H1 (cell line): ENCODE measurements around the gene CXADR.

Experiments used
- ATF2 ChIP-seq: IDR thresholded peaks from 2 replicates; pipeline ENCODE4 v1.6.1; 2012; ENCODE audit warnings: low read length, inconsistent platforms
- ATF3 ChIP-seq: IDR thresholded peaks from 2 replicates; pipeline ENCODE4 v1.6.1; 2011; ENCODE audit warnings: low read depth, mild to moderate bottlenecking, low read length; ENCODE audit not compliant: insufficient read depth
- BCL11A ChIP-seq, 2 experiments: IDR thresholded peaks; one replicate each; pipeline ENCODE4 v1.6.1; 2011; ENCODE audit warnings: low read depth in 2 of 2, low read length in 2 of 2, mild to moderate bottlenecking in 2 of 2
- CREB1 ChIP-seq: IDR thresholded peaks from 2 replicates; pipeline ENCODE4 v1.6.1; 2012; ENCODE audit warnings: inconsistent platforms
- CTCF ChIP-seq, 3 experiments: IDR thresholded peaks; 1 replicate in 2 of 3; 2 replicates in 1 of 3; pipeline versions ENCODE4 v1.5.1 to v1.6.1; 2011; ENCODE audit warnings: low read length in 3 of 3, mild to moderate bottlenecking in 3 of 3, inconsistent platforms in 2 of 3, low read depth in 1 of 3, moderate library complexity in 1 of 3; ENCODE audit not compliant: insufficient read depth in 1 of 3; ENCODE audit errors: control extremely low read depth in 1 of 3
- EGR1 ChIP-seq: IDR thresholded peaks from 2 replicates; pipeline ENCODE4 v1.6.1; 2011; ENCODE audit warnings: low read depth, low read length, borderline replicate concordance
- EP300 ChIP-seq, 2 experiments: IDR thresholded peaks; 1 replicate in 1 of 2; 2 replicates in 1 of 2; pipeline ENCODE4 v1.6.1; 2011 to 2012; ENCODE audit warnings: low read depth in 2 of 2, low read length in 2 of 2, mild to moderate bottlenecking in 2 of 2, borderline replicate concordance in 1 of 2, inconsistent platforms in 1 of 2, moderate library complexity in 1 of 2
- EZH2 ChIP-seq: fragments of 200-600 bp; sonication (generic); IDR thresholded peaks from 2 replicates; pipeline ENCODE4 v1.7.1; 2012; ENCODE audit warnings: low read depth, mild to moderate bottlenecking, moderate library complexity, low read length, inconsistent platforms; ENCODE audit not compliant: severe bottlenecking
- NRF1 ChIP-seq: IDR thresholded peaks from 2 replicates; pipeline ENCODE4 v1.6.1; 2011; ENCODE audit warnings: mild to moderate bottlenecking, low read depth, low read length, improper control_type of control experiment
- POLR2A ChIP-seq, 2 experiments: IDR thresholded peaks; 1 replicate in 1 of 2; 2 replicates in 1 of 2; pipeline ENCODE4 v1.6.1; 2011; ENCODE audit warnings: low read depth in 2 of 2, low read length in 2 of 2, mild to moderate bottlenecking in 2 of 2; ENCODE audit errors: control extremely low read depth in 1 of 2
- POLR2AphosphoS5 ChIP-seq: IDR thresholded peaks from 2 replicates; pipeline ENCODE4 v1.6.1; 2011; ENCODE audit warnings: low read depth, low read length
- SRF ChIP-seq: IDR thresholded peaks from 2 replicates; pipeline ENCODE4 v1.6.1; 2011; ENCODE audit warnings: mild to moderate bottlenecking, low read depth, low read length, moderate library complexity
- TAF1 ChIP-seq: IDR thresholded peaks from 2 replicates; pipeline ENCODE4 v1.6.1; 2011; ENCODE audit warnings: mild to moderate bottlenecking, low read depth, low read length
- YY1 ChIP-seq: IDR thresholded peaks from 2 replicates; pipeline ENCODE4 v1.6.1; 2011; ENCODE audit warnings: low read depth, mild to moderate bottlenecking, low read length

GRCh38 chr21:17542371-17543011 is 29.6 kb downstream of the CXADR start:
- TF ChIP-seq POLR2AphosphoS5 (no peak), BCL11A (IDR thresholded peaks at IDR 0.05; ENCODE audit: low read depth in 2 of 2, low read length in 2 of 2) (no peak), CREB1 (no peak), YY1 (no peak), CTCF (IDR thresholded peaks at IDR 0.05; ENCODE audit: control extremely low read depth in 1 of 3, insufficient read depth in 1 of 3, low read depth in 1 of 3, low read length in 3 of 3) (no peak), NRF1 (no peak), EGR1 (no peak), EP300 (IDR thresholded peaks at IDR 0.05; ENCODE audit: borderline replicate concordance in 1 of 2, low read depth in 2 of 2, low read length in 2 of 2) (no peak), EZH2 (no peak), SRF (no peak), ATF2 (no peak), TAF1 (no peak), POLR2A (IDR thresholded peaks at IDR 0.05; ENCODE audit: control extremely low read depth in 1 of 2, low read depth in 2 of 2, low read length in 2 of 2) (no peak), ATF3 (no peak)
